HepG2 (cell line): ENCODE measurements around the gene METTL25. TPM values are rescaled to one million over a fixed set of nuclear protein-coding genes. Genes with fewer than 3 reads are reported as not detected.

ENCODE experiments used
- ATAC-seq: fragments of 200-7000 bp; cut with Tn5 transposase; 3 replicates; pipeline ENCODE4 v1.9.1; 2020; ENCODE audit warnings: mild to moderate bottlenecking, moderate library complexity
- BruUV-seq: library from RNA; stranded (reverse); fragments of 400-500 nt; replicated peaks from 2 replicates; lab custom pipeline; 2021; lab: Mats Ljungman, UMichigan
- CTCF ChIA-PET: fragments of 300-600 bp; formaldehyde crosslinking; extraction: SDS; loops from one replicate; lab custom pipeline; 2021; ENCODE audit warnings: low total read pairs, inconsistent platforms, low intra/inter-chr PET ratio; lab: Yijun Ruan, JAX
- POLR2A ChIA-PET: fragments of 350-600 bp; sonication (Branson Sonifier 250); formaldehyde crosslinking; loops from one replicate; lab custom pipeline; 2020; ENCODE audit warnings: antibody characterized with exemption, inconsistent platforms; lab: Yijun Ruan, JAX
- DNase-seq: peaks from one replicate; pipeline ENCODE4 v3.0.0-alpha.2; 2015; ENCODE audit warnings: low spot score
- FAIRE-seq: peaks from 3 replicates; lab custom pipeline; 2011; peaks lifted over from hg19 to GRCh38; lab: Jason Lieb, UNC
- H2AFZ ChIP-seq: one replicate; pipeline ENCODE4 v1.6.1; 2011; ENCODE audit warnings: low read length, inconsistent platforms
- H3K27ac ChIP-seq: fragments of 300-600 bp; 3 replicates; pipeline ENCODE4 v1.8.0; 2011; ENCODE audit warnings: mixed run types, mild to moderate bottlenecking, mixed read lengths, low read length, inconsistent platforms; ENCODE audit not compliant: insufficient read depth; ENCODE audit errors: extremely low read length
- H3K27me3 ChIP-seq, 2 experiments: fragments of 200-600 bp in 1 of 2; 2 replicates in 1 of 2; 3 replicates in 1 of 2; pipeline versions ENCODE4 v1.6.0 to v1.8.0; 2011; ENCODE audit warnings: low read length in 2 of 2, mild to moderate bottlenecking in 2 of 2, moderate library complexity in 2 of 2, inconsistent platforms in 1 of 2; ENCODE audit not compliant: insufficient read depth in 2 of 2, control insufficient read depth in 1 of 2
- H3K36me3 ChIP-seq, 2 experiments: fragments of 200-600 bp in 1 of 2; replicated peaks in 1 of 2; 2 replicates in 1 of 2; 3 replicates in 1 of 2; pipeline versions ENCODE4 v1.5.1 to v1.8.0; 2011; ENCODE audit warnings: low read length in 2 of 2, inconsistent platforms in 1 of 2; ENCODE audit not compliant: insufficient read depth in 2 of 2, control insufficient read depth in 1 of 2
- H3K4me1 ChIP-seq: 2 replicates; pipeline ENCODE4 v1.5.1; 2012; ENCODE audit warnings: low read length, inconsistent platforms; ENCODE audit not compliant: insufficient read depth
- H3K4me2 ChIP-seq: 2 replicates; pipeline ENCODE4 v1.6.0; 2011; ENCODE audit warnings: low read depth, low read length, inconsistent platforms
- H3K4me3 ChIP-seq, 3 experiments: fragments of 200-600 bp in 1 of 3; sonication (generic), shearing (Covaris generic) in 1 of 3; replicated peaks in 1 of 3; 2 replicates each; pipeline ENCODE4 v1.5.1; 2011 to 2016; ENCODE audit warnings: low read length in 3 of 3, inconsistent platforms in 2 of 3, low read depth in 2 of 3, mild to moderate bottlenecking in 2 of 3, control low read depth in 1 of 3, mixed read lengths in 1 of 3; ENCODE audit not compliant: insufficient read depth in 1 of 3
- H3K79me2 ChIP-seq: one replicate; pipeline ENCODE4 v1.6.1; 2011; ENCODE audit warnings: low read length, inconsistent platforms; ENCODE audit not compliant: insufficient read depth
- H3K9ac ChIP-seq: 2 replicates; pipeline ENCODE4 v1.6.0; 2011; ENCODE audit warnings: mild to moderate bottlenecking, low read depth, low read length, inconsistent platforms; ENCODE audit not compliant: insufficient read depth
- H3K9me3 ChIP-seq: 2 replicates; pipeline ENCODE4 v1.5.1; 2012; ENCODE audit warnings: mild to moderate bottlenecking, low read length
- H4K20me1 ChIP-seq: 2 replicates; pipeline ENCODE4 v1.6.0; 2011; ENCODE audit warnings: inconsistent platforms, mild to moderate bottlenecking, low read length, moderate library complexity; ENCODE audit not compliant: insufficient read depth
- ATF1 ChIP-seq: IDR thresholded peaks from 2 replicates; pipeline ENCODE4 v1.6.1; 2016; ENCODE audit warnings: mild to moderate bottlenecking, control low read depth
- ZNF546 ChIP-seq: sonication (generic); formaldehyde crosslinking; conservative IDR thresholded peaks from 2 replicates; pipeline ENCODE4 v1.8.1; 2023; ENCODE audit warnings: mild to moderate bottlenecking, missing genetic modification reagents
- WGBS: methylation state at CpG from one replicate; pipeline ENCODE4 v1.1.6; 2017; ENCODE audit warnings: low lambda C conversion rate; 5-methylcytosine and 5-hydroxymethylcytosine counted together
- in situ Hi-C: cut with HindIII; loops from 2 replicates; pipeline ENCODE4 v1.10.0; 2017; ENCODE audit warnings: low pct_unique_long_range_greater_than_20kb; ENCODE audit not compliant: extremely low pct_ligation_motif_present
- intact Hi-C: fragments of 100-400 bp; cut with micrococcal nuclease; formaldehyde crosslinking; loops from one replicate; pipeline ENCODE4 v1.10.0; 2022; ENCODE audit not compliant: unreplicated experiment
- polyA plus RNA-seq, 8 experiments: library from polyadenylated mRNA; depleted of rRNA in 3 of 8; stranded (reverse) in 7 of 8; unstranded in 1 of 8; fragments of >200 nt; fragmentation: Illumina TruSeq in 4 of 8; extraction: Trizol in 4 of 8; gene quantifications; 2 replicates each; pipeline versions ENCODE4 v1.2.1 to v1.2.3, GENCODE V29; 2011 to 2016; ENCODE audit warnings: low read depth in 4 of 8, missing spikeins in 1 of 8, mixed read lengths in 1 of 8; ENCODE audit not compliant: insufficient read depth in 1 of 8
- total RNA-seq, 5 experiments: library from RNA; depleted of rRNA; stranded (reverse); fragments of >200 nt; fragmentation: Illumina TruSeq; extraction: Trizol; gene quantifications; 2 replicates each; pipeline ENCODE4 v1.2.3, GENCODE V29; 2016; ENCODE audit warnings: low read depth in 1 of 5
- TF ChIP-seq, protein P1 (sequence below): sonication (generic); formaldehyde crosslinking; IDR thresholded peaks from 2 replicates; pipeline ENCODE4 v1.9.0; 2021; ENCODE audit warnings: missing genetic modification reagents, borderline replicate concordance
- TF ChIP-seq, protein P2 (sequence below): sonication (generic); formaldehyde crosslinking; IDR thresholded peaks from 2 replicates; pipeline ENCODE4 v1.8.1; 2022; ENCODE audit warnings: low read depth, mild to moderate bottlenecking, missing genetic modification reagents

The METTL25 gene
- total and polyA plus RNA-seq, 2 of the 13 experiments (the other 11 are each of a cell fraction or from before 2014, with no cell fraction given) = 2.2 to 7.8 TPM

DNA sequence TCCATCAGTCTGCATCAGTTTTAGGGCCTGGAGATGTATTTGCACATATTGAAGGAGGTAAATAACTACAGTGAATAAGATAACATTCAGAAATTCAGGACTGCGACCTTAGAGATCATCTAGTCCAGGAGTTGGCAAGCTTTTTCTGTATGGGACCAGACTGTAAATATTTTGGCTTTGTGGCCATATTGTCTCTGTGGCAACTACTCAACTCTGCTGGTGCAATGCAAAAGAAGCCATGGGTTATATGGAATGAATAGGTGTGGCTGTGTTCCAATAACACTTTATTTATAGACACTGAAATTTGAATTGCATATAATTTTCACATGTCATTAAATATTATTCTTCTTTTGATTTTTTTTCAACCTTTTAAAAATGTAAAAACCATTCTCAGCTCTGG, 156.6 kb downstream of the METTL25 start:
- FAIRE-seq = no peak
- Histone ChIP-seq H3K4me3 (no peak overlapping the region), H3K36me3 (no peaks in the 10 kb centered on the region), H4K20me1 (no peaks in the 10 kb centered on the region), H3K4me1 (no peaks in the 10 kb centered on the region), H3K4me2 (no peak overlapping the region), H3K9me3 (no peaks in the 10 kb centered on the region), H3K79me2 (no peaks in the 10 kb centered on the region), H2AFZ (no peak overlapping the region), H3K27me3 (no peaks in the 10 kb centered on the region), H3K27ac (no peak overlapping the region), H3K9ac (no peak overlapping the region)
- TF ChIP-seq, protein P1, sequence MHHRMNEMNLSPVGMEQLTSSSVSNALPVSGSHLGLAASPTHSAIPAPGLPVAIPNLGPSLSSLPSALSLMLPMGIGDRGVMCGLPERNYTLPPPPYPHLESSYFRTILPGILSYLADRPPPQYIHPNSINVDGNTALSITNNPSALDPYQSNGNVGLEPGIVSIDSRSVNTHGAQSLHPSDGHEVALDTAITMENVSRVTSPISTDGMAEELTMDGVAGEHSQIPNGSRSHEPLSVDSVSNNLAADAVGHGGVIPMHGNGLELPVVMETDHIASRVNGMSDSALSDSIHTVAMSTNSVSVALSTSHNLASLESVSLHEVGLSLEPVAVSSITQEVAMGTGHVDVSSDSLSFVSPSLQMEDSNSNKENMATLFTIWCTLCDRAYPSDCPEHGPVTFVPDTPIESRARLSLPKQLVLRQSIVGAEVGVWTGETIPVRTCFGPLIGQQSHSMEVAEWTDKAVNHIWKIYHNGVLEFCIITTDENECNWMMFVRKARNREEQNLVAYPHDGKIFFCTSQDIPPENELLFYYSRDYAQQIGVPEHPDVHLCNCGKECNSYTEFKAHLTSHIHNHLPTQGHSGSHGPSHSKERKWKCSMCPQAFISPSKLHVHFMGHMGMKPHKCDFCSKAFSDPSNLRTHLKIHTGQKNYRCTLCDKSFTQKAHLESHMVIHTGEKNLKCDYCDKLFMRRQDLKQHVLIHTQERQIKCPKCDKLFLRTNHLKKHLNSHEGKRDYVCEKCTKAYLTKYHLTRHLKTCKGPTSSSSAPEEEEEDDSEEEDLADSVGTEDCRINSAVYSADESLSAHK (CRISPR knock-in tag) = no peak
- TF ChIP-seq ZNF546 (no peak), ATF1 (CRISPR knock-in tag) (no peak)
- TF ChIP-seq, protein P2, sequence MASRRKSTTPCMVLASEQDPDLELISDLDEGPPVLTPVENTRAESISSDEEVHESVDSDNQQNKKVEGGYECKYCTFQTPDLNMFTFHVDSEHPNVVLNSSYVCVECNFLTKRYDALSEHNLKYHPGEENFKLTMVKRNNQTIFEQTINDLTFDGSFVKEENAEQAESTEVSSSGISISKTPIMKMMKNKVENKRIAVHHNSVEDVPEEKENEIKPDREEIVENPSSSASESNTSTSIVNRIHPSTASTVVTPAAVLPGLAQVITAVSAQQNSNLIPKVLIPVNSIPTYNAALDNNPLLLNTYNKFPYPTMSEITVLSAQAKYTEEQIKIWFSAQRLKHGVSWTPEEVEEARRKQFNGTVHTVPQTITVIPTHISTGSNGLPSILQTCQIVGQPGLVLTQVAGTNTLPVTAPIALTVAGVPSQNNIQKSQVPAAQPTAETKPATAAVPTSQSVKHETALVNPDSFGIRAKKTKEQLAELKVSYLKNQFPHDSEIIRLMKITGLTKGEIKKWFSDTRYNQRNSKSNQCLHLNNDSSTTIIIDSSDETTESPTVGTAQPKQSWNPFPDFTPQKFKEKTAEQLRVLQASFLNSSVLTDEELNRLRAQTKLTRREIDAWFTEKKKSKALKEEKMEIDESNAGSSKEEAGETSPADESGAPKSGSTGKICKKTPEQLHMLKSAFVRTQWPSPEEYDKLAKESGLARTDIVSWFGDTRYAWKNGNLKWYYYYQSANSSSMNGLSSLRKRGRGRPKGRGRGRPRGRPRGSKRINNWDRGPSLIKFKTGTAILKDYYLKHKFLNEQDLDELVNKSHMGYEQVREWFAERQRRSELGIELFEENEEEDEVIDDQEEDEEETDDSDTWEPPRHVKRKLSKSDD (CRISPR knock-in tag) = no peak
- CTCF ChIA-PET = no interaction called here
- 13% methylated on average over 1 of the region's 1 CpG for WGBS
- no peak for DNase-seq
- POLR2A ChIA-PET = no interaction called here
- no peak for ATAC-seq
- intact Hi-C loops (no loop called here), in situ Hi-C loops (no loop called here)
- no TSS peak for BruUV-seq
